DOHH2 (cell line): ENCODE results near the gene RPL13A.

Experiments used
- EZH2phosphoT487 ChIP-seq: fragments of 200-600 bp; sonication (generic); IDR thresholded peaks from 2 replicates; pipeline ENCODE4 v1.6.1; 2017; ENCODE audit warnings: borderline replicate concordance, mild to moderate bottlenecking, antibody characterized with exemption, low read length, moderate library complexity, mixed read lengths
- TF ChIP-seq, protein P1 (sequence below): fragments of 200-600 bp; sonication (generic); IDR thresholded peaks from one replicate; pipeline ENCODE4 v1.5.1; 2014; ENCODE audit warnings: antibody characterized with exemption, mild to moderate bottlenecking, low read depth, low read length; ENCODE audit not compliant: poor library complexity, severe bottlenecking

DNA sequence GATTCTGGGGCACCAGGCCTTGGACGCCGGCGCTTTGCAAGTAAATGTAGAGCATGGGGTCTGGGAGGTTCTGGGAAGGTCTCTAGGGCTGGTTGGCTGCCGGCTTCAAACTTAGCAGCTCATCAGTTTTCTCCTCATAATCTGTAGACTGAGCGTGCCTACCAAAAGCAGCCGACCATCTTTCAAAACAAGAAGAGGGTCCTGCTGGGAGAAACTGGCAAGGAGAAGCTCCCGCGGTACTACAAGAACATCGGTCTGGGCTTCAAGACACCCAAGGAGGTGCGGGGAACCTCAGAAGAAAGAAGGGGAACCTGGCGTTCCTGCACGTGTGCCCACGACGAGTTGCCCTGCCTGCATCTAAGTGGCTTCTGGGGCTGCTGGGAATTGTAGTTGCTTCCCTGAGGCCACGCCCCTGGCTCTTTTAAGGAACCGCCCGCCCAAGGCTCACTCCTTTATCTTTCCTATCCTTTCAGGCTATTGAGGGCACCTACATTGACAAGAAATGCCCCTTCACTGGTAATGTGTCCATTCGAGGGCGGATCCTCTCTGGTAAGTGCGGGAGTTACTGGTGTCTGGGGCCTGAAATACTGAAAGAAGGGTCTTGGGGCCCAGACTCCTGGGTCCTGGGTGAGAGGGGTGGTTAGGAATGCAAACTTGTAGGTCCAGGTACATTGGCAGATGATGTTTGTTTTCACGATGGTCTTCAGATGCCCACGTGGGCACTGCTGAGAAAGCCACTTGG, 9.8 kb downstream of the RPL13A start:
- TF ChIP-seq, protein P1, sequence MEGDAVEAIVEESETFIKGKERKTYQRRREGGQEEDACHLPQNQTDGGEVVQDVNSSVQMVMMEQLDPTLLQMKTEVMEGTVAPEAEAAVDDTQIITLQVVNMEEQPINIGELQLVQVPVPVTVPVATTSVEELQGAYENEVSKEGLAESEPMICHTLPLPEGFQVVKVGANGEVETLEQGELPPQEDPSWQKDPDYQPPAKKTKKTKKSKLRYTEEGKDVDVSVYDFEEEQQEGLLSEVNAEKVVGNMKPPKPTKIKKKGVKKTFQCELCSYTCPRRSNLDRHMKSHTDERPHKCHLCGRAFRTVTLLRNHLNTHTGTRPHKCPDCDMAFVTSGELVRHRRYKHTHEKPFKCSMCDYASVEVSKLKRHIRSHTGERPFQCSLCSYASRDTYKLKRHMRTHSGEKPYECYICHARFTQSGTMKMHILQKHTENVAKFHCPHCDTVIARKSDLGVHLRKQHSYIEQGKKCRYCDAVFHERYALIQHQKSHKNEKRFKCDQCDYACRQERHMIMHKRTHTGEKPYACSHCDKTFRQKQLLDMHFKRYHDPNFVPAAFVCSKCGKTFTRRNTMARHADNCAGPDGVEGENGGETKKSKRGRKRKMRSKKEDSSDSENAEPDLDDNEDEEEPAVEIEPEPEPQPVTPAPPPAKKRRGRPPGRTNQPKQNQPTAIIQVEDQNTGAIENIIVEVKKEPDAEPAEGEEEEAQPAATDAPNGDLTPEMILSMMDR: no peak
- no peak for TF ChIP-seq EZH2phosphoT487
